ENCODE measurements around the gene PPP2R3B. TPM values are rescaled to one million over a fixed set of nuclear protein-coding genes. Genes with fewer than 3 reads are reported as not detected.

The PPP2R3B gene
- total RNA-seq, 4 donors from 2014 or later = 4.1 to 16.1 (median 9.4) TPM

- DNase-seq = no peak
- Histone ChIP-seq H3K27me3 (no peaks in the 10 kb centered on the region), H3K9me3 (no peaks in the 10 kb centered on the region), H3K27ac (no peak overlapping the region), H3K4me1 (no peaks in the 10 kb centered on the region), H3K36me3 (no peaks in the 10 kb centered on the region), H3K4me3 (no peak overlapping the region)
- intact Hi-C loops (cut with DNase I; ENCODE audit: low total_unique reads) = no loop called here
- no peak for TF ChIP-seq CTCF (IDR thresholded peaks at IDR 0.05)
- no peak for TF ChIP-seq POLR2A (IDR thresholded peaks at IDR 0.05)
Observed at GRCh38 chrX:345020-345925, 41.4 kb downstream of the PPP2R3B start.

- TF ChIP-seq CTCF (IDR thresholded peaks at IDR 0.05) (no peak), POLR2A (IDR thresholded peaks at IDR 0.05) (no peak)
- intact Hi-C loops (cut with DNase I; ENCODE audit: low total_unique reads) = no loop called here
- no peak for DNase-seq
- H3K27me3 ChIP-seq = no peaks in the 10 kb centered on the region
- no peaks in the 10 kb centered on the region for H3K9me3 ChIP-seq
- no peak overlapping the region for H3K4me3 ChIP-seq
- no peaks in the 10 kb centered on the region for H3K36me3 ChIP-seq
- H3K4me1 ChIP-seq = no peaks in the 10 kb centered on the region
- H3K27ac ChIP-seq = no peak overlapping the region
Observed at GRCh38 chrX:344371-344901, 42.3 kb downstream of the PPP2R3B start.

- intact Hi-C loops (cut with DNase I; ENCODE audit: low total_unique reads) = no loop called here
- Histone ChIP-seq H3K9me3 (no peaks in the 10 kb centered on the region), H3K27ac (no peak overlapping the region), H3K4me3 (no peak overlapping the region), H3K36me3 (no peaks in the 10 kb centered on the region), H3K4me1 (no peaks in the 10 kb centered on the region), H3K27me3 (no peaks in the 10 kb centered on the region)
- TF ChIP-seq CTCF (IDR thresholded peaks at IDR 0.05) (no peak), POLR2A (IDR thresholded peaks at IDR 0.05) (no peak)
- no peak for DNase-seq
Observed at GRCh38 chrX:341541-342101, 45.1 kb downstream of the PPP2R3B start.

GRCh38 chrX:340641-341423 lies 45.9 kb downstream of the PPP2R3B start:
- intact Hi-C loops (cut with DNase I; ENCODE audit: low total_unique reads) = no loop called here
- H3K36me3 ChIP-seq = no peaks in the 10 kb centered on the region

More at GRCh38 chrX:340641-341423, 45.9 kb downstream of the PPP2R3B start:
- Histone ChIP-seq H3K9me3 (no peaks in the 10 kb centered on the region), H3K4me3 (no peak overlapping the region), H3K27ac (no peak overlapping the region), H3K27me3 (no peaks in the 10 kb centered on the region), H3K4me1 (no peaks in the 10 kb centered on the region)
- TF ChIP-seq POLR2A (IDR thresholded peaks at IDR 0.05) (no peak), CTCF (IDR thresholded peaks at IDR 0.05) (no peak)
- DNase-seq = no peak
